GM19035 (cell line): ENCODE data around the gene UBXN7.
"Not testable (repeated sequence)": the region's sequence is repeated elsewhere in the genome, so short reads cannot be mapped to it uniquely, and the experiment has no call there.

Experiments
- ATAC-seq: cut with Tn5 transposase; IDR thresholded peaks from one replicate; pipeline ENCODE4 v1.9.1; 2021; ENCODE audit not compliant: unreplicated experiment

Gene UBXN7

GRCh38 chr3:196357905-196358304 lies 74.3 kb downstream of the UBXN7 start:
- no peak for ATAC-seq

- no peak for ATAC-seq
Measured at GRCh38 chr3:196356556-196356955, 75.7 kb downstream of the UBXN7 start.

GRCh38 chr3:196355668-196356067 lies 76.6 kb downstream of the UBXN7 start:
- no peak for ATAC-seq

GRCh38 chr3:196354132-196354531 lies 78.1 kb downstream of the UBXN7 start:
- no peak for ATAC-seq

- ATAC-seq: no peak
Measured at GRCh38 chr3:196351541-196351940, 80.7 kb downstream of the UBXN7 start.

- no peak for ATAC-seq
Measured at GRCh38 chr3:196350067-196350466, 82.2 kb downstream of the UBXN7 start.

GRCh38 chr3:196348698-196349097 lies 83.5 kb downstream of the UBXN7 start:
- ATAC-seq: no peak

- ATAC-seq: no peak
Measured at GRCh38 chr3:196344663-196345062, 87.6 kb downstream of the UBXN7 start.

- ATAC-seq: not testable (repeated sequence)
Measured at GRCh38 chr3:196343917-196344316, 88.3 kb downstream of the UBXN7 start.

- ATAC-seq: no peak
Measured at GRCh38 chr3:196341137-196341536, 91.1 kb downstream of the UBXN7 start.

GRCh38 chr3:196340466-196340865 lies 91.8 kb downstream of the UBXN7 start:
- ATAC-seq: no peak

GRCh38 chr3:196339493-196340254 lies 92.6 kb downstream of the UBXN7 start:
- no peak for ATAC-seq

- ATAC-seq: no peak
Measured at GRCh38 chr3:196339044-196339443, 93.2 kb downstream of the UBXN7 start.

- no peak for ATAC-seq
Measured at GRCh38 chr3:196336319-196337145, 95.7 kb downstream of the UBXN7 start.

GRCh38 chr3:196335503-196335948 lies 96.7 kb downstream of the UBXN7 start:
- no peak for ATAC-seq

GRCh38 chr3:196334982-196335381 lies 97.2 kb downstream of the UBXN7 start:
- ATAC-seq: no peak

GRCh38 chr3:196332168-196332567 lies 100.1 kb downstream of the UBXN7 start:
- ATAC-seq: no peak

- no peak for ATAC-seq
Measured at GRCh38 chr3:196327405-196327804, 104.8 kb downstream of the UBXN7 start.

GRCh38 chr3:196326936-196327335 lies 105.3 kb downstream of the UBXN7 start:
- no peak for ATAC-seq

GRCh38 chr3:196323691-196324090 lies 108.5 kb downstream of the UBXN7 start:
- no peak for ATAC-seq

GRCh38 chr3:196323016-196323415 lies 109.2 kb downstream of the UBXN7 start:
- ATAC-seq: no peak

GRCh38 chr3:196321162-196321561 lies 111.1 kb downstream of the UBXN7 start:
- no peak for ATAC-seq
